HepG2 (cell line): ENCODE results near the gene SLC5A6. TPM values are rescaled to one million over a fixed set of nuclear protein-coding genes. Genes with fewer than 3 reads are reported as not detected.

Experiments used
- ATF2 ChIP-seq: sonication (generic); formaldehyde crosslinking; IDR thresholded peaks from 2 replicates; pipeline ENCODE4 v1.4.0; 2020; ENCODE audit warnings: missing genetic modification reagents
- GATAD1 ChIP-seq: IDR thresholded peaks from 2 replicates; pipeline ENCODE4 v1.6.1; 2016; ENCODE audit warnings: missing genetic modification reagents, missing compliant biosample characterization
- HNF4G ChIP-seq, 2 experiments: sonication (generic) in 1 of 2; formaldehyde crosslinking in 1 of 2; IDR thresholded peaks; 2 replicates each; pipeline versions ENCODE4 v1.4.0 to v1.6.1; 2011 to 2020; ENCODE audit warnings: borderline replicate concordance in 2 of 2, low read depth in 2 of 2, mild to moderate bottlenecking in 2 of 2, low read length in 1 of 2, missing genetic modification reagents in 1 of 2, moderate library complexity in 1 of 2
- MIXL1 ChIP-seq: IDR thresholded peaks from 2 replicates; pipeline ENCODE4 v1.6.1; 2016
- MTF1 ChIP-seq: sonication (generic); formaldehyde crosslinking; IDR thresholded peaks from 2 replicates; pipeline ENCODE4 v1.5.0; 2020; ENCODE audit warnings: missing genetic modification reagents
- MXD1 ChIP-seq: sonication (generic); formaldehyde crosslinking; IDR thresholded peaks from 2 replicates; pipeline ENCODE4 v1.4.0; 2020; ENCODE audit warnings: mild to moderate bottlenecking, missing genetic modification reagents
- MXI1 ChIP-seq: IDR thresholded peaks from 3 replicates; pipeline ENCODE4 v1.6.1; 2012; ENCODE audit warnings: low read depth, low read length, inconsistent platforms, borderline replicate concordance
- NRL ChIP-seq: sonication (generic); formaldehyde crosslinking; IDR thresholded peaks from 2 replicates; pipeline ENCODE4 v1.5.0; 2020; ENCODE audit warnings: missing genetic modification reagents, mild to moderate bottlenecking, moderate library complexity, borderline replicate concordance
- PHF20 ChIP-seq: sonication (generic); formaldehyde crosslinking; IDR thresholded peaks from 2 replicates; pipeline ENCODE4 v1.5.0; 2020; ENCODE audit warnings: mild to moderate bottlenecking, missing genetic modification reagents
- RAD21 ChIP-seq: fragments of 450-650 bp; formaldehyde crosslinking; IDR thresholded peaks from 2 replicates; pipeline ENCODE4 v1.5.0; 2020; ENCODE audit warnings: mild to moderate bottlenecking
- RERE ChIP-seq: IDR thresholded peaks from 2 replicates; pipeline ENCODE4 v1.6.1; 2016; ENCODE audit warnings: low read depth, missing genetic modification reagents, missing compliant biosample characterization
- SNRNP70 ChIP-seq: fragments of 200-400 bp; formaldehyde crosslinking; IDR thresholded peaks from 2 replicates; pipeline ENCODE4 v1.6.1; 2017; ENCODE audit warnings: mild to moderate bottlenecking, low read depth, low read length, moderate library complexity
- TEF ChIP-seq: sonication (generic); formaldehyde crosslinking; IDR thresholded peaks from 2 replicates; pipeline ENCODE4 v1.5.0; 2020; ENCODE audit warnings: missing genetic modification reagents
- ZC3H4 ChIP-seq: sonication (generic); formaldehyde crosslinking; IDR thresholded peaks from 2 replicates; pipeline ENCODE4 v1.4.0; 2020; ENCODE audit warnings: missing genetic modification reagents, borderline replicate concordance
- ZFP91 ChIP-seq: sonication (generic); formaldehyde crosslinking; IDR thresholded peaks from 2 replicates; pipeline ENCODE4 v1.9.0; 2022; ENCODE audit warnings: missing genetic modification reagents, mild to moderate bottlenecking, borderline replicate concordance
- ZNF251 ChIP-seq: sonication (generic); formaldehyde crosslinking; IDR thresholded peaks from 2 replicates; pipeline ENCODE4 v1.9.0; 2021; ENCODE audit warnings: mild to moderate bottlenecking, missing genetic modification reagents
- ZNF317 ChIP-seq: sonication (generic); formaldehyde crosslinking; IDR thresholded peaks from 2 replicates; pipeline ENCODE4 v1.5.0; 2020; ENCODE audit warnings: mild to moderate bottlenecking, missing genetic modification reagents
- ZNF598 ChIP-seq: sonication (generic); formaldehyde crosslinking; IDR thresholded peaks from 2 replicates; pipeline ENCODE4 v1.5.1; 2020; ENCODE audit warnings: mild to moderate bottlenecking, missing genetic modification reagents, borderline replicate concordance
- ZNF644 ChIP-seq: IDR thresholded peaks from 2 replicates; pipeline ENCODE4 v1.6.1; 2016; ENCODE audit warnings: low read depth
- polyA plus RNA-seq, 8 experiments: library from polyadenylated mRNA; depleted of rRNA in 3 of 8; stranded (reverse) in 7 of 8; unstranded in 1 of 8; fragments of >200 nt; fragmentation: Illumina TruSeq in 4 of 8; extraction: Trizol in 4 of 8; gene quantifications; 2 replicates each; pipeline versions ENCODE4 v1.2.1 to v1.2.3, GENCODE V29; 2011 to 2016; ENCODE audit warnings: low read depth in 4 of 8, missing spikeins in 1 of 8, mixed read lengths in 1 of 8; ENCODE audit not compliant: insufficient read depth in 1 of 8
- total RNA-seq, 5 experiments: library from RNA; depleted of rRNA; stranded (reverse); fragments of >200 nt; fragmentation: Illumina TruSeq; extraction: Trizol; gene quantifications; 2 replicates each; pipeline ENCODE4 v1.2.3, GENCODE V29; 2016; ENCODE audit warnings: low read depth in 1 of 5

SLC5A6 gene
- total and polyA plus RNA-seq, 2 of the 13 experiments (the other 11 are each of a cell fraction or from before 2014, with no cell fraction given) = 135 to 417 TPM

- TF ChIP-seq ZNF644 (0 out of 2 replicates have a peak, but pooled peaks have one; percentile 19), RERE (CRISPR knock-in tag) (0 out of 2 replicates have a peak, but pooled peaks have one; percentile 22), ZC3H4 (no peak), TEF (no peak), ZNF251 (peak; percentile 45; the same call in 1 of the 2 replicates), MTF1 (CRISPR knock-in tag) (no peak), ZNF317 (CRISPR knock-in tag) (peak; percentile 44; the same call in 1 of the 2 replicates), ZFP91 (peak; percentile 79), GATAD1 (CRISPR knock-in tag) (peak; percentile 50), MXI1 (0 out of 3 replicates have a peak, but pooled peaks have one; percentile 47), MXD1 (CRISPR knock-in tag) (peak; percentile 56), ATF2 (CRISPR knock-in tag) (0 out of 2 replicates have a peak, but pooled peaks have one; percentile 10), HNF4G (IDR thresholded peaks at IDR 0.05; ENCODE audit: borderline replicate concordance, low read depth, low read length) (no peak), HNF4G (CRISPR knock-in tag; IDR thresholded peaks at IDR 0.05; ENCODE audit: borderline replicate concordance, low read depth) (no peak), NRL (peak; percentile 84; the same call in 1 of the 2 replicates), MIXL1 (CRISPR knock-in tag) (0 out of 2 replicates have a peak, but pooled peaks have one; percentile 26), RAD21 (peak; percentile 97), PHF20 (CRISPR knock-in tag) (peak; percentile 46; the same call in 1 of the 2 replicates), SNRNP70 (no peak), ZNF598 (CRISPR knock-in tag) (0 out of 2 replicates have a peak, but pooled peaks have one; percentile 10)
Observed at GRCh38 chr2:27249891-27250651, 38.0 kb upstream of the SLC5A6 start (continued).
